GM10266 (cell line): ENCODE data around the gene CLEC2L.

ENCODE experiments used
- DNase-seq: peaks from one replicate; pipeline ENCODE4 v3.0.0; 2012; ENCODE audit errors: extremely low spot score
- TF ChIP-seq, protein P1 (sequence below): IDR thresholded peaks from 2 replicates; pipeline ENCODE4 v1.5.1; 2012; ENCODE audit warnings: mild to moderate bottlenecking, low read depth; ENCODE audit not compliant: control insufficient read depth, insufficient read depth; ENCODE audit errors: missing control alignments

The CLEC2L gene

DNA sequence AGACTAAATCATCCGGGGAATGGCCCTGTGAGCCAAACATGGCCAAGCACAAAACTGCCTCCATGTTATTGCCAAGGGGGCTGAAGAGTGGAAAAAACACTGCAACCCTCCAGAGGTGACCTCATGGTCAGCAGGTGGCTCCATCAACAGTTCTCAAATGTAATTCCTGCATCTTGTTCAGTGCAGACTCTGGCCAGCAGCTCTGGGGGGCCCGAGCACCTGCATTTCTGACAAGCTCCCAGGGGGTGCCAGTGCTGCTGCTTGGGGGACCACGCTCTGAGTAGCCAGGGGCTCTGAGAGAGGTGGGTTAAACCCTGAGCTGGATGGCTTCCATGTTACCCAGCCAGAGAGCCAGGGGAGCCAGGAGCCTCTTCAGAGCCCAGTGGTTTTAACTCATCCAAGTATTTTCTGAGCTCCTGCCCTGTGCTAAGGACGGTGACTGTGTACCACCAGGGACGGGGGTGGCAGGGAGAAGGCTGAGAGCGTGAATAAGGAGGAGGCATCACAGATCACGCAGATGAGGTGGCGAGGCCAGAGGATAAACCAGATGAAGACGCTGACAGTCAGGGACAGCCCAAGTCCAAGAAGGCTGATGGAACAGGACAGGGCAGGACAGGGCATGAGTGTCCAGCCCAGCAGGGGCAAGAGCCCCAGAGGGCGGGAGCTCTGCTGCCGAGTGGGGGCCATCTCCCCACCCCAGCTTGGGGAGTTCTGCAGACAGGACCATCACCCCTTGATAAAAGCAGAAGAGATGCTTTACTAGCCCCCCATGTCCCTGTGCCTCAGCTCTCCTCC is 52.9 kb downstream of the CLEC2L start:
- TF ChIP-seq, protein P1, sequence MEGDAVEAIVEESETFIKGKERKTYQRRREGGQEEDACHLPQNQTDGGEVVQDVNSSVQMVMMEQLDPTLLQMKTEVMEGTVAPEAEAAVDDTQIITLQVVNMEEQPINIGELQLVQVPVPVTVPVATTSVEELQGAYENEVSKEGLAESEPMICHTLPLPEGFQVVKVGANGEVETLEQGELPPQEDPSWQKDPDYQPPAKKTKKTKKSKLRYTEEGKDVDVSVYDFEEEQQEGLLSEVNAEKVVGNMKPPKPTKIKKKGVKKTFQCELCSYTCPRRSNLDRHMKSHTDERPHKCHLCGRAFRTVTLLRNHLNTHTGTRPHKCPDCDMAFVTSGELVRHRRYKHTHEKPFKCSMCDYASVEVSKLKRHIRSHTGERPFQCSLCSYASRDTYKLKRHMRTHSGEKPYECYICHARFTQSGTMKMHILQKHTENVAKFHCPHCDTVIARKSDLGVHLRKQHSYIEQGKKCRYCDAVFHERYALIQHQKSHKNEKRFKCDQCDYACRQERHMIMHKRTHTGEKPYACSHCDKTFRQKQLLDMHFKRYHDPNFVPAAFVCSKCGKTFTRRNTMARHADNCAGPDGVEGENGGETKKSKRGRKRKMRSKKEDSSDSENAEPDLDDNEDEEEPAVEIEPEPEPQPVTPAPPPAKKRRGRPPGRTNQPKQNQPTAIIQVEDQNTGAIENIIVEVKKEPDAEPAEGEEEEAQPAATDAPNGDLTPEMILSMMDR, result no peak
- DNase-seq, result no peak

DNA sequence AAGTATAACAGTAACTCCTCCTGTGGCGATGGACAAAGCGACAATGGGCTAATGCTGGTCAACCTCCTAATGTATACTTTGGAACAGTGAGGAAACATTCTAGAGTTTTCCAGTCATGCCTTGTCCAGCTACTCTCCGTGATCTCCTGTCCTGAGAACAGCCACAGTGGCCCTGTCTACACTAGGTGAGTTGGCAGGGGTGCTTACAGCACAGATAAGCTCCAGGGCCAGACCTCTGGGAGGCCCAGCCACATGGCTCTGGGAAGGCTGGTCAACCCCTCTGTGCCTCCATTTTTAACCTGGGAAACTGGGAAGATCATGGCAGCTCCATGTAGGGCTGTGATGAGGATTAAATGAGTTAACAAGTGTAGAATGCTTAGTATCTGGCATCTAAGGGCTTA is 57.0 kb downstream of the CLEC2L start:
- TF ChIP-seq, protein P1, result no peak
- no peak for DNase-seq

DNA sequence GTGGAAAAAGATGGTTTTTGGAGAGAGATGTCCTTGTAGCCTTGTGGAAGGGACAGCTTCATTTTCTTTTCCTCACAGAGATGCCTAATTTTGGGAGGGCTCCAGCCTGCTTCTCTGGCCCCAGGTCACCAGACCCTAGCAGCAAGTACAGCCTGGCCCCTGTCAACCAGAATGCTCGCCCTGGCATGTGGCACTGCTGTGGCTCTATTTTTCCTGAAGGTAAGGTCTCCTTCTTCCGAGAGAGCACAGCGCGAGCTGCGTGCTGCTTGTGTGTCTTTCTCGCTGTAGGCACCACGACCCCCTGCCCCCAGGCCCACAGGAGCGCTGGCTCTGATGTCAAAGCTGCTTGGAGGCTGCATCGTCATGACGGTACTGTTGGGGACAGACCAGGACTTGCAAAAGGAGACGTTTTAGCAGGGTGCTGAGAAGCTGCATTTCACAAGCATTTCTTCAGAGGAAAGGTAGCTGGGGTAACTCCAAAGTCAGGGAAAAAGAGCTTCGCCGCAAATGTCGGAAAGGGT is 58.7 kb downstream of the CLEC2L start:
- TF ChIP-seq, protein P1, result no peak
- DNase-seq, result no peak

DNA sequence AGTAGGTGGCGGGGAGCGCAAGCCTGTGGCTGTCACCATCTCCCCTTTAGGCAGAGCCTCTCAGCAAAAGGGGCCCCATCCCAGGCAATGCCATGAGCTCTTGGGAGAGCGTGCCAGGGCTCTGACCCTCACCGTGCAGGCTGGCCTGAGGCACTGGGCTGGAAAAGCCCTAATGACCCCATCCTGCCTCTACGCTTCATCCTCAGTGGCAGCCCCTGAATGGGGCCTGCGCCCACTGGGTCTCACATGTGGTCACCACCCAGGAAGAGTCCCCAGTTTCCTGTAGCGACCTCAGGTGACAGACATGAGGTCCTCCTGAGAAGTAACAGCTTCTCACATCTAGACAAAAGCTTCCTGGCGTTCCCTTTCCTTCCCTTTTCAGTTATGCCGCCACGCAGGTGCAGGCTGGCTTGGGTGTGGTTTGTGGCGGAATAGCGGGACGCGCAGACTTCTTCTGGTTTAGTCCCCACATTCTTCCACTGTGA is 59.2 kb downstream of the CLEC2L start:
- TF ChIP-seq, protein P1, result no peak
- no peak for DNase-seq

DNA sequence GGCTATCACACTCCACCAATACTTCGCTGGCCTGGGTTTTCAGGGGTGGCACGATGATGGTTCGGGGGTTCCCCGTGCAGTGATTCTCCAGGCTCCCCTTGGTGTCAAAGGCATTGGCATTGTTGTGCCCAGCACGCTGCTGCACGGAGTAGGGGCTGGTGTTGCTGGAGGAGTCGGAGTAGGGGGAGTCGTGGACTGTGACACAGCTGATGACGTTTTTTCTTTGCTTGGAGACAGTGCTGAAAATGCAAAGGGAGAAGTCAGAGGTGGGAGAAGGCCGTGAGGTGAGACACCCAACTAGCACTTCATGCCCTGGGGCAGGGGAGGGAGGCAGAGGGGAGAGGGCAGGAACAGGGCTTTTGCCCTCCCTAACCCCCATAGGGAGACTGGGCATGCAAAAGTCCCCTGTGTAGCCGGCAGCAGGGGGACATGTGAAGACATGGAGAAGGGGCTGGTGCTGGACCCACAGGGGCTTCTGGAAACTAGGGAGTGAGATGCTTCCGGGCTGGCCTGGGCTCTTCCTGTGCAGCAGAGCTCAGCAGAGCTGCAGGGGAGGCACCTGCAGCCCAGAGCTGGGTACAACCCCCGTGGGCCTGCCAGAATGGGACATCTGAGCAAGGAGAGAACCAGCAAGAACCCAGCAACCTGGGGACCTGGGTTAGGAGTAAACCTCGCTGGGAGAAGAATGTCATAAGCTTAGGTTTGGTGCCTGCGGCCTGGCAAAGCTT is 60.5 kb downstream of the CLEC2L start:
- TF ChIP-seq, protein P1, result no peak
- DNase-seq, result no peak

DNA sequence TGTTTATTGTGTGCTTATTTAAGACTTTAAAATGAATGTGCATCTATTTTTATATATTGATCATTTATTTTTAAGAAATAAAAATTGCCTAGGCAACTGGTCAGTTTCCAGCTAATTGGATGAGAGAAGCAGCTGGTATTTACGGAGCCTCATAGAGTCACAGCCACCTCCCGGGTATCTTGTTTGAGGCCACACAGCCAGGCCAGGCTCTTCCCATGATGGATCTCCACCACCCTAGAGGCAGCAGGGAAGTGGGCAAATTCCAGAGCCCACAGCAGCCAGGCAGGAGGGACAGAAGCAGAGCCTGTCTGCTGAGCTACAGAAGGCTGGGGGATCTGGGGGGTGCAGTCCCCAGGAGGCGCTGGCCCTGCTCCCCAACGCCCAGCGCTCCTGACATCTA is 61.6 kb downstream of the CLEC2L start:
- no peak for DNase-seq
- TF ChIP-seq, protein P1, result no peak
